MG63 (cell line): ENCODE results near the gene ATRAID. TPM values are rescaled to one million over a fixed set of nuclear protein-coding genes. Genes with fewer than 3 reads are reported as not detected.

Experiments used
- DNase-seq: peaks from one replicate; pipeline ENCODE4 v3.0.0-alpha.2; 2020
- H3K27me3 ChIP-seq: fragments of 250-450 bp; sonication (Bioruptor Pico); 2 replicates; pipeline ENCODE4 v1.5.1; 2020; ENCODE audit warnings: mild to moderate bottlenecking, moderate library complexity
- H3K36me3 ChIP-seq: fragments of 250-450 bp; sonication (Bioruptor Pico); 2 replicates; pipeline ENCODE4 v1.5.1; 2020; ENCODE audit warnings: mild to moderate bottlenecking, moderate library complexity
- H3K4me3 ChIP-seq: fragments of 250-450 bp; sonication (Bioruptor Pico); 2 replicates; pipeline ENCODE4 v1.5.1; 2020; ENCODE audit warnings: mild to moderate bottlenecking, moderate library complexity
- H3K9me3 ChIP-seq: fragments of 250-450 bp; sonication (Bioruptor Pico); 2 replicates; pipeline ENCODE4 v1.5.1; 2020; ENCODE audit warnings: mild to moderate bottlenecking, moderate library complexity
- total RNA-seq: library from RNA; depleted of rRNA; stranded (reverse); fragments of >200 nt; shearing (Covaris generic); gene quantifications from 2 replicates; pipeline ENCODE4 v1.2.3, GENCODE V29; 2014; ENCODE audit warnings: low replicate concordance; rRNA removed

Gene ATRAID
- total RNA-seq, 1 experiment from 2014 or later = 199 TPM

DNA sequence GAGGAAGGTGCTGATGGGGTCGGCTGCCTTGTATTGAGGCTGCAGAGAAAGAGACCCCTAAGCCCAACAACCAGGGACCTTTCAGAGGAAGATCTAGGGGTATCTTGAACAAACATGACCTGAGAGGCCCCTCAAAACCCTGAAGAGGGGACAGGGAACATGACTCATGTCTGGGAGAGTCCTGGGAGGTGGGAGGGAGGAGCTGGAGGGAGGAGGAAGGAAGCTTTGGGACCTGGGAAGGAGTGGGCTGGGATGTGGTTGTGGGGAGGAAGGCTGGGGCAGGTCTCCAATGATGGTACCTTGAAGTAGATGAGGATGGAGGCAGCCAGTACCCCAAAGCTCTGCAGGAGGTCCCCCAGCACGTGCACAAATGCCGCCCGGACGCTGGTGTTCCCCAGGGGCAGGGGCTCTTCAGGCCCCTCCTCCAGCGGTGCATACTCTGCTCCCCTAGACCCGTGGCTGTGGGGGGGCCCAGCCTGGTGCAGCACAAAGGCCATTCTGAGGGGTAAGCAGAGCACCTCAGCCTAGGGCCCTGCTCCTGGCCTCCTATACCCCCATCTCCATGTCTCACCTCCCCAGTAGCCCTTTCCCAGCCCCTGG, 45.1 kb downstream of the ATRAID start:
- H3K9me3 ChIP-seq = no peaks in the 10 kb centered on the region
- no peaks in the 10 kb centered on the region for H3K36me3 ChIP-seq
- no peak overlapping the region for H3K4me3 ChIP-seq
- DNase-seq = no peak
- H3K27me3 ChIP-seq = peaks cover 10% of the 10 kb centered on the region

DNA sequence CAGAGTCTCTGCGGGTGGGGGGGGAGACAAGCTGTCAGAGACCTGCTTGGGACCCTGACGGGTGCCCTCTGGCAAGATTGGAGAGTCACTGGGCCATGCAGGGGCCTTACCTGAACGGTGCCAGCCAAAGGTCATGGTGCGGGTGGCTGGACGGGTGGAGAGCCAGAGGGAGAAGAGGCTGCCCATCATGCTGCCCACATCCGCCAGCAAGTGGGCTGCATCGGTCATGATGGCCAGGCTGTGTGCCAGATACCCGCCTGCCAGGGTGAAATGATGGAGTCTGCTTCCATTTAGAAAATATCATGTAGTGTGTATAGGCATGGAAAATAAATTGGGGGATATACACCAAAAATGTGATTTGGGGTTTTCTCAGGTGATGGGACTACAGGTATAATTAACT, 46.2 kb downstream of the ATRAID start:
- Histone ChIP-seq H3K27me3 (peaks cover 18% of the 10 kb centered on the region), H3K9me3 (no peaks in the 10 kb centered on the region), H3K4me3 (no peak overlapping the region), H3K36me3 (no peaks in the 10 kb centered on the region)
- no peak for DNase-seq

DNA sequence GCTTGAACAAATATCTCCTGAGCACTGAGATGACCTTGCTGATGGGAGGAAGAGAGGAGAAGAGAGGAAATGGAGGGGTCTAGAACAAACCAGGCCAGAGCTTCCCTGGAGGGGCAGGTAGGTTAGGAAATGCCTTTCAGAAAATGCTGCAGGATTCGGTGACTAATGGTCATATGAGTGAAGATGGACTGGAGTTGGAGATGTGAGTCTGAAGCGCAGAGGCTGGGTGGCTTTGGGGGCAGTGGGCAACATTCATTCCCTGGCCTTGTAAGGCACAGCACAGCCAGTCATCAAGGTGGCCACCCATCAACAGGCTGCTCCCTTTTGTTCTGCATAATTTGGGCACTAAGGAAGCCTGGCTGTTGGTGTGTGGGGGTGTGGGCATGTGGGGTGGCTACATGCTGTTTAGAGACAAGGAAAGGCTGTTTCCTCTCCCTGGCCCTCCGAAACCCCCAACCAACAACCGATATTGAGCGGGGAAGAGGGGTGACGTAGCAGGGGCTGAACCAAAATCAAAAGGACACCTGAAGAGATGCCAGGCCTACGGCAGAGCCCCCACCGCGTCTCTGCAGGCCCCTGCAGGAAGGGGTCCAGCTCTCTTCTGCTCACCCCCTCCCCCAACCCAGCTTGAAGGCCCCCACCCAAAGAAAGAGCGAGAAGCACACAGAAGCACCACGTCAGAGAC, 49.5 kb downstream of the ATRAID start:
- Histone ChIP-seq H3K4me3 (no peak overlapping the region), H3K27me3 (peaks cover 45% of the 10 kb centered on the region), H3K36me3 (no peaks in the 10 kb centered on the region), H3K9me3 (no peaks in the 10 kb centered on the region)
- DNase-seq = no peak

DNA sequence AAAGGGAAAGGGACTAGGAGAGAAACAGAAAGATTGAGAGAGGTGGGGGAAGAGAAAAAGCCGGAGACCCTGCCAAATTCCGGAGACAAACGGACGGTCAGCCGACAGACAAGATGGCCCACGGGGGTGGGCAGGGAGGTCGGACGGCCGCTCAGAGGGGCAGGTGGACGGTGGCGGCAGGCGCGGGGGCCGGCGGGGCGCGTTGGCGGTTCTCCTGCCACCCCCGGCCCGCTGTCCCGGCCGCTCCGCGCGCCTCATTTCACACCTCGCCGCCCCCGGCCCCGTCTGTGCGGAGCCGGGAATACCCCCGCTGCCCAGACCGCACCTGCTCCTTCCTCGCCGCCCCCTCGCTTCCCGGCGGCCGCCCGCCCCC, 50.1 kb downstream of the ATRAID start:
- Histone ChIP-seq H3K4me3 (no peak overlapping the region), H3K27me3 (peaks cover 45% of the 10 kb centered on the region), H3K36me3 (no peaks in the 10 kb centered on the region), H3K9me3 (no peaks in the 10 kb centered on the region)
- no peak for DNase-seq

DNA sequence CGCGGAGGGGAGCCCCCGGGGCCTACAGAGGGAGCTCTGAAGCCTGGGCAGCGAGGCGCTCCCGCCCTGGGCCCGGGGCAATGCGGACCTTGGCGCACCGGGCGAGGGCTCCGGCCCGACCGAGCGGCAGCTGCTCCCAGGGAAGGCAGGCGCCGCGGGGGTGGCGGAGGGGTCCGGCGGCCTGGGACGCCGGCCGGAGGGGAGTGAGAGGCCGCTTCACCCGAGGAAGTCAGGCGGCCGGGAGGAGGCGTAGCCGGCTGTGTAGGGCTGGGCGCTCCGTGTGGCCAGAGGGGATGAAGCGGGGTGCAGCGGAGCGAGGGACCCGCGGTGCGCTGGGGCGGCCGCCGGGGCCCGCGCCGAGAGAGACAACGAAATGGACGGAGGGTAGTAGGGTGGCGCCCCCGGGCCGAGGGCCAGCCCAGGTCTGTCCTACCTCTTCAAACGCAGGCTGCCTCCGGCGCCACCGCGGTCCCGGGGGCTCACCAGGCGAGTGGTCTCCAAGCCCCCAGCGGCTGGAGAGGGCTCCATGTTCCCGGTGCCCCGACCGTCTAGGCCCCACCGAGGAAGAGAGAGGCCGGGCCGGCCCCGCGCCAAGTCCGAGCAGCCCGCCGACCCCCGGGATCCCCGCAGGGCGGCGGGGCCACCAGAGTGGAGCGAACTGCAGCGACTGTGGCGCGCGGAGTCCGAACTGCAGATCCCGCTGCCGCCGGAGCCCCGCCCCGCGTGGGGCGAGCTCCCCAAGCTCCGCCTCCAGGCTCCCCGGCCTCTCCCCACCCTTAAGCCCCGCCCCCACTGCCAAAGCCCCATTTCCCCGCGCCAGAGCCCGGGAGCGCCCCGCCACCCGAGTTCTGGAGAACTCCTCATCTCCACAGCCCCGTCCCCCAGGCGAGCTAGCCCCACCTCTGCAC, 50.8 kb downstream of the ATRAID start, which contains the start of gene SLC30A3:
SLC30A3 (minus strand) TSS at position 669 of the 908 bp plus-strand sequence; CDS start at position 528, 141 bp downstream.
- Histone ChIP-seq H3K4me3 (peak within 1 kb of the TSS; percentile 38), H3K9me3 (no peaks in the 10 kb centered on the region), H3K27me3 (peaks cover 45% of the 10 kb centered on the region), H3K36me3 (no peaks in the 10 kb centered on the region)
- DNase-seq = no peak

DNA sequence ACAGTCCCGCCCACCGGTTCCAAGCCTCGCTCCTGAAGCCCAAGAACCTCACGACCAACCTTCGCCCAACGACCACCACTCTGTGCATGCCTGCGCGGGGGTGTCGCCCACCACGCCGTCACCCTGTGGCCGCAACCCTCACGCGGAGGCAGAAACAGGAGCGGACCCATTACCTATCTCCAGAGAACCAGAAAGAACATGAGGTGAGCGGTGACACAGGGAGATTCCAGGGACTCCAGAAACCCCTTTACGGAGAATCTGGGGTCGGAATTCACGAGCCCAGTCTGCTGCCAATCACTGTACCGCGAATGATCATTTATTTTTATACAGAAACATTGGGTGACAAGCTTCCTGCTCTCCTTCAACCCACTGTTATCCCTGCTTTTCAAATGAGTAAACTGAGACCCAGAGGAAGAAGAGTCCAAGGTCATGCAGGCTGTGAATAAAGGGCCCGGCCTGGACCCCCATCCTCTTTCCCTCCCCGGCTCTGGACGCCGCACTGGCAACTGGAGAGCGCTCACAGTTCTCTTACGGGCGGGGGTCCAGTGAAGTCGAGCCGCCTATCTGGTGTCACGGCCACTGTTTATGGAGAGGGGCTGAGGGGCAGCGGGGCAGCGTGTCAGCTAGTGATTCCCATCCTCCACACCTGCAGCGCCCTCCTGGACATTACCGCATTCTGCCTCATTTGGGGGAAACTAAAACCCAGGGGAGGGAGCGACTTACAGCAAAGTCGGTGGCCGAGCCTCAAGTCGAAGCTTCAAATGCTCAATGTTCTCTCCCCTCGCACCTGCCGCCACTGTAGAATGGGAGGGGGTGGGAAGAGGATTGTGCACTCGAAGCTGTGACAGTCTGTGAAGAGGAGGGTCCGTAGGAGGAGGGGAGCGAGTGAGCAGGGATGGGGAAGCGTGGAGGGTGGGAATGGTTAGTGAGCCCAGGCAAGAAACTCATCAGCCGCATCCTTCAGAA, 51.7 kb downstream of the ATRAID start:
- peaks cover 45% of the 10 kb centered on the region for H3K27me3 ChIP-seq
- no peaks in the 10 kb centered on the region for H3K36me3 ChIP-seq
- no peaks in the 10 kb centered on the region for H3K9me3 ChIP-seq
- H3K4me3 ChIP-seq = peak overlapping the region; percentile 38; the same call in 1 of the 2 replicates
- no peak for DNase-seq

DNA sequence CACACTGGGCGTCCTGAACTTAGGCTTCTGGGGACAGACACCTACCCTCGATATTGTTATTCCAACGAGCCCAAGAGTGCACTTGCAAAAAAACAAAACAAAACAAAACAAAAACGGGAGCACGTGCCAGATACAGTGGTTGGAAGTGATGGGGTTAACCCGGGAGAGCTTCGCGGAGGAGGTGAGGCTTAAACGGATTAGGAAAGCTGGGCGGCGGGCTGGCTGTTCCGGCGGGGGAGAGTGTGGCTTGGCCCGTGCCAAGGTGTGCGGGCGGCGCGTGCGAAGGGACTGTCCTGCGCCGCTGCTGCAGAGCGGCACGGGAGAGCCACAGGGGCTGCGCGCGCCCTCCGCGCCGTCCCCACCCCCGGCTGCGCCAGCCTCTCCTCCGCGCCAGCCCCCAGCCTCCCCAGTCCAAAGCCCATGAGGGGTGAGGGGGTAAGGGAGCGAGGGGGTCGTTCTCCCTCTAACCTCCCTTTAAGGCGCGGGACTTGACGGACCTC, 52.5 kb downstream of the ATRAID start:
- peaks cover 45% of the 10 kb centered on the region for H3K27me3 ChIP-seq

DNA sequence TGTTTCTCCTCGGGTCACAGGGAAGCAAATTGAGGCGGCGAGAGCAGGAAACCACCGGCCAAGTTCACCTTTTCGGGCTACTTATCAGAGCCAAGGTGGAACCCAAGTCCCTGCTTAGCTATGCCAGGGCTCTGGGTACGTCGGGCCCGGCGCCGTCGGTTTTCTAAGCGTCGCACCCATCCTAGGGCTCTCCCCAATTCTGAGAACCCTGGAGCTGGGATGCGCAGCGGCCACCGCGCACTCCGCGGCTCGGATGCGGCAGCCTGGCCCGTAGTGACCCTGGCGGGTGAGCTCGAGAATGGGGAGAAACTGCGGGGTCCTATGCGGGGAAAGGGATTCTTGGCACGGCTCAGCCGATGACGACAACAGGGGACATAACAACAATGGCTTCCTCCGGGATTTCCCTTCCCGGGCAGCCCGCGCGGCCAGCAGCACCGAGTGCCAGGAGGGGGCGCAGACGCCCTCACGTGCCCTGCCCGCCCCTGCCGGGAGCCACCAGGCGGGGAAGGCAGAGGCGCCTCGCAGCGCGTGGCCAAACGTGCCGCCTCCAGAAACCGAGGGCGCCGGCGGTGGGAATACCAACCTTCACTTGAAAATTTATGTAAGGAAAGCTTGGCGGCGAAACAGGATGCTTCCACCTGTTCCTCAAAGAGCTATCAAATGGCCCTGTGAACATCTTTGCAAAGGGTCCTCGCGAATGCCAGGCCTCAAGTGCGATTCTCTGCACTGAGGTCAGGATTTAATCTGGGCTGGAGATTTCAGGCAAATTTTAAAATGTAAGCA, 53.1 kb downstream of the ATRAID start:
- DNase-seq = peak; percentile 58
- Histone ChIP-seq H3K4me3 (peak overlapping the region; percentile 17; the same call in 1 of the 2 replicates), H3K27me3 (peaks cover 45% of the 10 kb centered on the region), H3K9me3 (no peaks in the 10 kb centered on the region), H3K36me3 (no peaks in the 10 kb centered on the region)

More for the DNA sequence above, 52.5 kb downstream of the ATRAID start:
- no peaks in the 10 kb centered on the region for H3K36me3 ChIP-seq
- peak overlapping the region; percentile 17; the same call in 1 of the 2 replicates for H3K4me3 ChIP-seq
- H3K9me3 ChIP-seq = no peaks in the 10 kb centered on the region
- DNase-seq = no peak

DNA sequence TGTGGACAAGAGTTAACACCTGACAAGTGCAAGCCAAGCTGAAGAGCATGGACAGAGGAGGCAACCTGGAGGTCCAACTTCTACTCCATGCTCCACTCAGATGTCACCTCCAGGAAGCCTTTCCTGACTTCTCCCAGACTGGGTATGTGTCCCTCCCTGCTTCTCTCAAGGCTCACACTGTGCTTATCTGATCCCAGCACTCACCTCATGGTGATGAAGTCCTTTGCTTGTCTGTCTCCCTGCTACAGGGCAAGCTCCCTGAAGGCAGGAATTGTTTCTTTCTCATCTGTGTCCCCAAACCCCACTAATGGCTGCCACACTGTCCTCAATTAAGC, 53.7 kb downstream of the ATRAID start:
- no peak overlapping the region for H3K4me3 ChIP-seq

More for the DNA sequence above, 53.7 kb downstream of the ATRAID start:
- Histone ChIP-seq H3K36me3 (no peaks in the 10 kb centered on the region), H3K27me3 (peaks cover 45% of the 10 kb centered on the region), H3K9me3 (no peaks in the 10 kb centered on the region)
- no peak for DNase-seq

Other genes starting within 250 kb of the ATRAID start
- gene MAPRE3, start 241.4 kb upstream of the ATRAID start, total RNA-seq = 4.8 and 7.9 TPM in 2 replicates
- 35.7 and 47.2 TPM in 2 replicates for gene TMEM214, start 179.1 kb upstream of the ATRAID start, total RNA-seq
- 19.0 and 26.0 TPM in 2 replicates for gene AGBL5, start 160.4 kb upstream of the ATRAID start, total RNA-seq
- gene OST4, start 140.4 kb upstream of the ATRAID start, total RNA-seq = 260 and 483 TPM in 2 replicates
- gene EMILIN1, start 133.4 kb upstream of the ATRAID start, total RNA-seq = 91.6 and 144 TPM in 2 replicates
- 1.8 and 5.0 TPM in 2 replicates for gene KHK, start 125.3 kb upstream of the ATRAID start, total RNA-seq
- 21.6 and 29.1 TPM in 2 replicates for gene CGREF1, start 92.9 kb upstream of the ATRAID start, total RNA-seq
- gene ABHD1, start 88.2 kb upstream of the ATRAID start, total RNA-seq = not detected in 2 replicates
- 60.5 and 84.3 TPM in 2 replicates for gene PREB, start 77.4 kb upstream of the ATRAID start, total RNA-seq
- not detected in 2 replicates for gene PRR30, start 72.6 kb upstream of the ATRAID start, total RNA-seq
- not detected in 2 replicates for gene TCF23, start 63.0 kb upstream of the ATRAID start, total RNA-seq
- gene SLC5A6, start 227 bp downstream of the ATRAID start, total RNA-seq = 6.2 and 15.1 TPM in 2 replicates
- gene CAD, start 5.3 kb downstream of the ATRAID start, total RNA-seq = 18.7 and 38.9 TPM in 2 replicates
- gene SLC30A3, start 51.0 kb downstream of the ATRAID start, total RNA-seq = not detected in 2 replicates
- not detected in 2 replicates for gene DNAJC5G, start 63.4 kb downstream of the ATRAID start, total RNA-seq
- 2.1 TPM in 1 of 2 replicates, not detected in the other for gene TRIM54, start 70.4 kb downstream of the ATRAID start, total RNA-seq
- 1.3 TPM in 1 of 2 replicates, not detected in the other for gene UCN, start 96.4 kb downstream of the ATRAID start, total RNA-seq
- 66.5 and 72.4 TPM in 2 replicates for gene MPV17, start 111.1 kb downstream of the ATRAID start, total RNA-seq
- 53.5 and 56.5 TPM in 2 replicates for gene GTF3C2, start 144.7 kb downstream of the ATRAID start, total RNA-seq
- gene EIF2B4, start 158.3 kb downstream of the ATRAID start, total RNA-seq = 33.6 and 48.0 TPM in 2 replicates
- 195 and 280 TPM in 2 replicates for gene SNX17, start 158.6 kb downstream of the ATRAID start, total RNA-seq
- 0.74 and 6.5 TPM in 2 replicates for gene ZNF513, start 168.7 kb downstream of the ATRAID start, total RNA-seq
- 139 and 145 TPM in 2 replicates for gene PPM1G, start 197.6 kb downstream of the ATRAID start, total RNA-seq
- 150 and 154 TPM in 2 replicates for gene NRBP1, start 216.6 kb downstream of the ATRAID start, total RNA-seq
- gene KRTCAP3, start 230.3 kb downstream of the ATRAID start, total RNA-seq = not detected in 2 replicates